Hepatocyte (in vitro differentiated cells): ENCODE data around the gene SYT7. TPM values are rescaled to one million over a fixed set of nuclear protein-coding genes. Genes with fewer than 3 reads are reported as not detected.

Experiments used
- DNase-seq: peaks from one replicate; pipeline ENCODE4 v3.0.0-alpha.2; 2016; ENCODE audit warnings: low spot score
- H2AFZ ChIP-seq: fragments of 200-600 bp; sonication (generic); 2 replicates; pipeline ENCODE4 v1.6.0; 2016; ENCODE audit warnings: antibody characterized with exemption, mild to moderate bottlenecking
- H3K27ac ChIP-seq: fragments of 200-600 bp; sonication (generic); 2 replicates; pipeline ENCODE4 v1.5.1; 2016; ENCODE audit warnings: mild to moderate bottlenecking
- H3K27me3 ChIP-seq: fragments of 200-600 bp; sonication (generic); 2 replicates; pipeline ENCODE4 v1.6.1; 2016
- H3K36me3 ChIP-seq: fragments of 200-600 bp; sonication (generic); replicated peaks from 2 replicates; pipeline ENCODE4 v1.5.1; 2016; ENCODE audit warnings: low read depth; ENCODE audit not compliant: insufficient read depth
- H3K4me1 ChIP-seq: fragments of 200-600 bp; sonication (generic); 2 replicates; pipeline ENCODE4 v1.5.1; 2016; ENCODE audit warnings: mild to moderate bottlenecking, moderate library complexity; ENCODE audit not compliant: insufficient read depth
- H3K4me2 ChIP-seq: fragments of 200-600 bp; sonication (generic); 2 replicates; pipeline ENCODE4 v1.6.0; 2016
- H3K4me3 ChIP-seq: fragments of 200-600 bp; sonication (generic); 2 replicates; pipeline ENCODE4 v1.5.1; 2016; ENCODE audit warnings: mild to moderate bottlenecking
- H3K79me2 ChIP-seq: fragments of 200-600 bp; sonication (generic); 2 replicates; pipeline ENCODE4 v1.6.0; 2017; ENCODE audit warnings: mild to moderate bottlenecking
- H3K9me2 ChIP-seq: fragments of 200-600 bp; sonication (generic); replicated peaks from 2 replicates; pipeline ENCODE4 v1.6.0; 2017; ENCODE audit warnings: mild to moderate bottlenecking; ENCODE audit not compliant: insufficient read depth
- H3K9me3 ChIP-seq: fragments of 200-600 bp; sonication (generic); 2 replicates; pipeline ENCODE4 v1.5.1; 2016; ENCODE audit warnings: low read depth, mild to moderate bottlenecking
- H4K20me1 ChIP-seq: fragments of 200-600 bp; sonication (generic); 2 replicates; pipeline ENCODE4 v1.6.0; 2016; ENCODE audit warnings: mild to moderate bottlenecking; ENCODE audit not compliant: insufficient read depth, poor library complexity, severe bottlenecking
- CTCF ChIP-seq: fragments of 200-600 bp; sonication (generic); IDR thresholded peaks from 2 replicates; pipeline ENCODE4 v1.5.1; 2016; ENCODE audit warnings: antibody characterized with exemption, mild to moderate bottlenecking; ENCODE audit not compliant: poor library complexity
- EZH2 ChIP-seq: fragments of 200-600 bp; sonication (generic); IDR thresholded peaks from 2 replicates; pipeline ENCODE4 v1.6.1; 2016; ENCODE audit warnings: antibody characterized with exemption, mild to moderate bottlenecking, borderline replicate concordance
- EZH2phosphoT487 ChIP-seq: fragments of 200-600 bp; sonication (generic); IDR thresholded peaks from one replicate; pipeline ENCODE4 v1.6.1; 2018; ENCODE audit warnings: antibody characterized with exemption, mild to moderate bottlenecking, low read depth, moderate library complexity; ENCODE audit not compliant: unreplicated experiment, severe bottlenecking
- WGBS: methylation state at CpG from one replicate; pipeline ENCODE4 v1.1.6; 2016; ENCODE audit warnings: low lambda C conversion rate; ENCODE audit errors: missing lambda C conversion rate; 5-methylcytosine and 5-hydroxymethylcytosine counted together
- polyA plus RNA-seq: library from polyadenylated mRNA; unstranded; fragments of >200 nt; fragmentation: Nextera tagmentation; extraction: Ambion mirVana; gene quantifications from 2 replicates; pipeline ENCODE4 v1.2.1, GENCODE V29; 2016
- total RNA-seq: library from RNA; depleted of rRNA; stranded (reverse); fragments of >200 nt; gene quantifications from 2 replicates; pipeline ENCODE4 v1.2.3, GENCODE V29; 2014

Gene SYT7
- total and polyA plus RNA-seq, 2 experiments from 2014 or later: 11.3 to 15.5 TPM

- no peaks in the 10 kb centered on the region for H3K27me3 ChIP-seq
- no peaks in the 10 kb centered on the region for H3K9me2 ChIP-seq
- 93% methylated on average over 11 of the region's 11 CpGs for WGBS
- TF ChIP-seq EZH2: no peak
- no peak for TF ChIP-seq EZH2phosphoT487
- no peak for TF ChIP-seq CTCF
- H2AFZ ChIP-seq: no peak overlapping the region
- H3K9me3 ChIP-seq: no peaks in the 10 kb centered on the region
- no peak overlapping the region for H3K4me3 ChIP-seq
- no peak overlapping the region for H3K27ac ChIP-seq
- H3K79me2 ChIP-seq: no peaks in the 10 kb centered on the region
- H3K4me2 ChIP-seq: no peak overlapping the region
- H3K4me1 ChIP-seq: no peaks in the 10 kb centered on the region
- no peak for DNase-seq
- no peaks in the 10 kb centered on the region for H4K20me1 ChIP-seq
- H3K36me3 ChIP-seq: no peaks in the 10 kb centered on the region
These were observed 41.9 kb downstream of the SYT7 start for GRCh38 chr11:61539006-61539405.

- H4K20me1 ChIP-seq: no peaks in the 10 kb centered on the region
- no peaks in the 10 kb centered on the region for H3K27me3 ChIP-seq
- no peak overlapping the region for H3K27ac ChIP-seq
- H3K4me1 ChIP-seq: no peaks in the 10 kb centered on the region
- no peaks in the 10 kb centered on the region for H3K9me2 ChIP-seq
- no peaks in the 10 kb centered on the region for H3K36me3 ChIP-seq
- no peak overlapping the region for H2AFZ ChIP-seq
- H3K79me2 ChIP-seq: no peaks in the 10 kb centered on the region
- H3K4me2 ChIP-seq: no peak overlapping the region
- no peak for DNase-seq
- no peaks in the 10 kb centered on the region for H3K9me3 ChIP-seq
- 90% methylated on average over 9 of the region's 9 CpGs for WGBS
- no peak overlapping the region for H3K4me3 ChIP-seq
- TF ChIP-seq EZH2: no peak
- no peak for TF ChIP-seq CTCF
These were observed 42.3 kb downstream of the SYT7 start for GRCh38 chr11:61538636-61538961.

GRCh38 chr11:61537326-61537725 lies 43.5 kb downstream of the SYT7 start:
- 89% methylated on average over 8 of the region's 8 CpGs for WGBS
- Histone ChIP-seq H3K9me3 (no peaks in the 10 kb centered on the region), H2AFZ (no peak overlapping the region), H3K4me1 (peaks cover 9% of the 10 kb centered on the region), H3K4me2 (no peak overlapping the region), H4K20me1 (no peaks in the 10 kb centered on the region), H3K4me3 (no peak overlapping the region), H3K27ac (no peak overlapping the region), H3K9me2 (no peaks in the 10 kb centered on the region), H3K79me2 (no peaks in the 10 kb centered on the region), H3K27me3 (no peaks in the 10 kb centered on the region), H3K36me3 (no peaks in the 10 kb centered on the region)
- TF ChIP-seq EZH2 (no peak), CTCF (no peak), EZH2phosphoT487 (no peak)
- no peak for DNase-seq

GRCh38 chr11:61536676-61537270 lies 44.1 kb downstream of the SYT7 start:
- Histone ChIP-seq H2AFZ (no peak overlapping the region), H3K79me2 (no peaks in the 10 kb centered on the region), H3K4me3 (no peak overlapping the region), H3K9me2 (no peaks in the 10 kb centered on the region), H3K4me2 (no peak overlapping the region), H3K4me1 (peaks cover 13% of the 10 kb centered on the region), H3K36me3 (no peaks in the 10 kb centered on the region), H3K27me3 (no peaks in the 10 kb centered on the region), H3K9me3 (no peaks in the 10 kb centered on the region), H4K20me1 (no peaks in the 10 kb centered on the region), H3K27ac (no peak overlapping the region)
- DNase-seq: no peak
- no peak for TF ChIP-seq CTCF
- TF ChIP-seq EZH2: no peak
- no peak for TF ChIP-seq EZH2phosphoT487
- 78% methylated on average over 2 of the region's 2 CpGs for WGBS
